GM12891 (cell line): Measurements from ENCODE around the gene IFT172.

ENCODE experiments used
- POLR2A ChIP-seq: IDR thresholded peaks from 2 replicates; pipeline ENCODE4 v1.6.1; 2011; ENCODE audit warnings: low read depth, low read length, control low read depth
- POLR2AphosphoS5 ChIP-seq: IDR thresholded peaks from 2 replicates; pipeline ENCODE4 v1.6.1; 2011; ENCODE audit warnings: low read depth, low read length, control low read depth
- SPI1 ChIP-seq: IDR thresholded peaks from 2 replicates; pipeline ENCODE4 v1.6.1; 2011; ENCODE audit warnings: low read depth, low read length, control low read depth
- TAF1 ChIP-seq: IDR thresholded peaks from 2 replicates; pipeline ENCODE4 v1.6.1; 2011; ENCODE audit warnings: low read depth, low read length, control low read depth

- TF ChIP-seq POLR2A (no peak), POLR2AphosphoS5 (no peak), TAF1 (no peak), SPI1 (no peak)
Measured at GRCh38 chr2:27494284-27494943, 4.9 kb upstream of the IFT172 start.
